ENCODE measurements around the gene ANLN.

Gene ANLN

GRCh38 chr7:36468370-36469101, 78.9 kb downstream of the ANLN start:
- DNase-seq (ENCODE audit: low spot score) (no peak), ATAC-seq (ENCODE audit: low read depth) (no peak)
- Histone ChIP-seq H3K9me3 (ENCODE audit: severe bottlenecking) (no peaks in the 10 kb centered on the region), H3K27ac (ENCODE audit: poor library complexity, severe bottlenecking) (no peak overlapping the region), H3K27me3 (ENCODE audit: insufficient read depth, poor library complexity, severe bottlenecking) (no peaks in the 10 kb centered on the region), H3K4me3 (ENCODE audit: severe bottlenecking) (no peak overlapping the region), H3K4me1 (ENCODE audit: insufficient read depth, poor library complexity, severe bottlenecking) (peaks cover 5% of the 10 kb centered on the region), H3K36me3 (ENCODE audit: low read depth) (no peaks in the 10 kb centered on the region)
- TF ChIP-seq, protein P1, sequence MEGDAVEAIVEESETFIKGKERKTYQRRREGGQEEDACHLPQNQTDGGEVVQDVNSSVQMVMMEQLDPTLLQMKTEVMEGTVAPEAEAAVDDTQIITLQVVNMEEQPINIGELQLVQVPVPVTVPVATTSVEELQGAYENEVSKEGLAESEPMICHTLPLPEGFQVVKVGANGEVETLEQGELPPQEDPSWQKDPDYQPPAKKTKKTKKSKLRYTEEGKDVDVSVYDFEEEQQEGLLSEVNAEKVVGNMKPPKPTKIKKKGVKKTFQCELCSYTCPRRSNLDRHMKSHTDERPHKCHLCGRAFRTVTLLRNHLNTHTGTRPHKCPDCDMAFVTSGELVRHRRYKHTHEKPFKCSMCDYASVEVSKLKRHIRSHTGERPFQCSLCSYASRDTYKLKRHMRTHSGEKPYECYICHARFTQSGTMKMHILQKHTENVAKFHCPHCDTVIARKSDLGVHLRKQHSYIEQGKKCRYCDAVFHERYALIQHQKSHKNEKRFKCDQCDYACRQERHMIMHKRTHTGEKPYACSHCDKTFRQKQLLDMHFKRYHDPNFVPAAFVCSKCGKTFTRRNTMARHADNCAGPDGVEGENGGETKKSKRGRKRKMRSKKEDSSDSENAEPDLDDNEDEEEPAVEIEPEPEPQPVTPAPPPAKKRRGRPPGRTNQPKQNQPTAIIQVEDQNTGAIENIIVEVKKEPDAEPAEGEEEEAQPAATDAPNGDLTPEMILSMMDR (IDR thresholded peaks at IDR 0.05; ENCODE audit: poor library complexity, severe bottlenecking) = no peak

DNA sequence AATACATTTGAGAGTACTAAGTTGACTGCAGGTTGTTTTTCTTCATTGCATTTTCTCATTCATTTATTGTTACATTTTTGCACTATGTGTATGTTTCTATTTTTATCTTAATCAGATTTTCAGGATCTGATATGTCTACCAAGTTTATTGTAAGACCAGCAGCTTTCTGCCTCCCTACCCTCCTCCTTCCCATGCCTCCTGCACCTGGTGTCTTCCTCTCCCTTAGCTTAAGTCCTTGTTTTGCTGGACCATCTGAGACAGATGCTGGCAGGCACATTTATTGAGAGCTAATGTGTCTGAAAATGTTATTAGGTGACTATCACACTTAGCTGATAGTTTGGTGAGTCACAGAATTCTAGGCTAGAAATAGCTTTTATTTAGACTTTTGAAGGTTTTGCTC, 79.6 kb downstream of the ANLN start:
- DNase-seq (ENCODE audit: low spot score) = no peak
- Histone ChIP-seq H3K27me3 (ENCODE audit: insufficient read depth, poor library complexity, severe bottlenecking) (no peaks in the 10 kb centered on the region), H3K4me3 (ENCODE audit: severe bottlenecking) (no peak overlapping the region), H3K4me1 (ENCODE audit: insufficient read depth, poor library complexity, severe bottlenecking) (peaks cover 10% of the 10 kb centered on the region), H3K27ac (ENCODE audit: poor library complexity, severe bottlenecking) (no peak overlapping the region), H3K36me3 (ENCODE audit: low read depth) (no peaks in the 10 kb centered on the region), H3K9me3 (ENCODE audit: severe bottlenecking) (no peaks in the 10 kb centered on the region)
- no peak for ATAC-seq (ENCODE audit: low read depth)
- TF ChIP-seq, protein P1 (IDR thresholded peaks at IDR 0.05; ENCODE audit: poor library complexity, severe bottlenecking) = no peak

DNA sequence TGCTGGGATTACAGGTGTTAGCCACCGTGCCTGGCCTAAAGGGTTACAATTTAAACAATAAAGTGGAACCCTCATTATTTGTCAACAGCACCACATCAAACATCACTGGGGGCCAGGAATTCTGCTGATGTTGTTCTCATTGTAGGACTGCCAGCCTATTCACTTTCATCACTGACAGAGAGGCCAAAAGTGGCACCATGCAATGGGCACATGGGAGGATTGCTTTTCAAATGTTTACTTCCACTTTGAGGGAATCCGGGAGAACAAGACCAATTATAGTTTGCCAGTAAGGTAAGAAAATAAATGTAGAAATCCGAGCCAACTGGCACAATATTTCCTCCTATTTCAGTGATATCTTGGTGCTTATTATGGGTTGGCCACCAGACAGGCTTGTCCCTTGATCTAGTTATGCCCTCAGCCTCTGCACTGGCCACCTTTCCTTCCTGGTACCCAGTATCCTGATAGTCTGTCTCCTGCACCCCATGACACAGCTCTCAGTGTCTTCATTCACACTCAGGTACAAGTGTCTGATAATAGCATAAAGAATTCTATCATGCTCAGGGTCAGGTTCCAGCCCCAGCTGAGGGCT, 82.6 kb downstream of the ANLN start:
- ATAC-seq (ENCODE audit: low read depth) = no peak
- H3K27me3 ChIP-seq (ENCODE audit: insufficient read depth, poor library complexity, severe bottlenecking) = no peaks in the 10 kb centered on the region
- H3K4me1 ChIP-seq (ENCODE audit: insufficient read depth, poor library complexity, severe bottlenecking) = peaks cover 14% of the 10 kb centered on the region
- H3K27ac ChIP-seq (ENCODE audit: poor library complexity, severe bottlenecking) = no peak overlapping the region
- H3K36me3 ChIP-seq (ENCODE audit: low read depth) = no peaks in the 10 kb centered on the region
- TF ChIP-seq, protein P1 (IDR thresholded peaks at IDR 0.05; ENCODE audit: poor library complexity, severe bottlenecking) = no peak
- no peaks in the 10 kb centered on the region for H3K9me3 ChIP-seq (ENCODE audit: severe bottlenecking)
- no peak overlapping the region for H3K4me3 ChIP-seq (ENCODE audit: severe bottlenecking)
- DNase-seq (ENCODE audit: low spot score) = no peak

GRCh38 chr7:36473454-36474282, 84.0 kb downstream of the ANLN start:
- DNase-seq (ENCODE audit: low spot score) (no peak), ATAC-seq (ENCODE audit: low read depth) (peak; percentile 71)
- H3K4me1 ChIP-seq (ENCODE audit: insufficient read depth, poor library complexity, severe bottlenecking) = peaks cover 14% of the 10 kb centered on the region
- H3K9me3 ChIP-seq (ENCODE audit: severe bottlenecking) = no peaks in the 10 kb centered on the region
- no peaks in the 10 kb centered on the region for H3K36me3 ChIP-seq (ENCODE audit: low read depth)
- TF ChIP-seq, protein P1 (IDR thresholded peaks at IDR 0.05; ENCODE audit: poor library complexity, severe bottlenecking) = peak; percentile 49
- no peaks in the 10 kb centered on the region for H3K27me3 ChIP-seq (ENCODE audit: insufficient read depth, poor library complexity, severe bottlenecking)
- H3K4me3 ChIP-seq (ENCODE audit: severe bottlenecking) = no peak overlapping the region
- H3K27ac ChIP-seq (ENCODE audit: poor library complexity, severe bottlenecking) = peak overlapping the region; percentile 40

All from RWPE2 (cell line).